Stimulated activated CD4-positive, alpha-beta T cell treated with anti-CD3 and anti-CD28 coated beads, Interleukin-15, amount 100 ng/mL, for 24 hours (primary cell): ENCODE data around the gene LMO7.
"Not testable (repeated sequence)": the region's sequence is repeated elsewhere in the genome, so short reads cannot be mapped to it uniquely, and the experiment has no call there.

ENCODE experiments used
- DNase-seq: peaks from one replicate; pipeline ENCODE4 v3.0.0-alpha.2; 2020

Gene LMO7

GRCh38 chr13:75648446-75648845 lies 12.3 kb downstream of the LMO7 start:
- DNase-seq, result no peak

GRCh38 chr13:75651013-75651412 lies 14.9 kb downstream of the LMO7 start:
- no peak for DNase-seq

- DNase-seq, result no peak
These were observed 16.6 kb downstream of the LMO7 start for GRCh38 chr13:75652726-75653125.

GRCh38 chr13:75656425-75656989 lies 20.4 kb downstream of the LMO7 start:
- DNase-seq, result no peak

DNA sequence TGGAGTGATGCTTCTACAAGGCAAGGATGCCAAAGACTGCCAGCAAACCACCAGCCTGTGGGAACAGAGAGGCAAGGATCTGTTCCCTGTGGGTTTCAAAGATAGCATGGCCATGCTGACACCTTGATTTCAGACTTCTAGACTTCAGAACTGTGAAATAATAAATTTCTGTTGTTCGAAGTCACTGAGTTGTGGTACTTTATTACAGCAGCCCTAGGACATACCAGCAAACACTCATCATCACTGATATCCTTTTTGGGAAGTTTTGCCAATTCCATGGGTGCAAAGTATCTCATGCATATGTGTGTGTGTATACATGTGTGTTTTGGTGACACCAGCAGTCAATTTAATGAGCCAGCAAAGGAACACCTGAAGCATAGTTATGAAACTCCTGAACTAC lies 21.0 kb downstream of the LMO7 start:
- DNase-seq, result no peak

DNA sequence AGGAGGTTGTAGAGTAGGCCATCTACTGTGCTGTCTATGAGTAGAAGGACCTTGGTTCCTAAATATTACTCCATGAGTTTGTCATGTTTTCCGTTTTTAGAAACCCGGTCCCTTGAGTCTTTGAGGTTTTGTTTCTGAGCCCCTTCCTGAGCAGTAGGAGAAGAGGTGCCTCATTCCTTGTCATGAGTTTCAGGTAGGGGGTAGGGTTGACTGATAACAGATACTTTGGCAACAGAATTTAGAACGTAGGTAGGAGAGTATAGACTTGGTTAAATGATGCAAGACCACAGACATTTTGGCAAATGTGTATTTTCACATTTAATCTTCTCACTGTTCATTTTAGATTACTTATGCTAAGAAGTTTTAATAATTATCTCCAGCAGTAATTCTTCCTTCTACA lies 24.6 kb downstream of the LMO7 start:
- DNase-seq, result no peak

DNA sequence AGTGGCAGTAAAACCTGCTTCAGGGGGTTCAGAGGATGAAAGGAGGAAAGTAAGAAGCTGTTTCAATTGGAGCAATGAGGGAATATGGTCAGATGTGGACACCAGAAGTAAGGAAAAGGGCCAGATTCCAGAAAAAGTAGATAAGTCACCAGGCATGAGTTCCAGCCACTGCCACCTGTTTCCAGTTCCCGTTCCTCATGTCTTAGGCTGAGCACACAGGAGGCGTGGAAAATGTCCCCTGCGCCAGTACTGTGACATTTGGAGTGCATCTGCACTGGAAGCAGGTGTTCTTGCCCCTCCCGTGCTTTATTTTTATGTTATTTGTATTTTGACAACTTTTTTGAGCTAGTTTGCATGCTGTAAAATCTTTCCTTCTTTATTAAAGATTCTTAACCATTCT lies 25.3 kb downstream of the LMO7 start:
- no peak for DNase-seq

- DNase-seq, result no peak
These were observed 30.7 kb downstream of the LMO7 start for GRCh38 chr13:75666646-75667351.

- no peak for DNase-seq
These were observed 33.6 kb downstream of the LMO7 start for GRCh38 chr13:75669706-75670105.

- no peak for DNase-seq
These were observed 34.4 kb downstream of the LMO7 start for GRCh38 chr13:75670496-75670895.

GRCh38 chr13:75675421-75675820 lies 39.3 kb downstream of the LMO7 start:
- no peak for DNase-seq

DNA sequence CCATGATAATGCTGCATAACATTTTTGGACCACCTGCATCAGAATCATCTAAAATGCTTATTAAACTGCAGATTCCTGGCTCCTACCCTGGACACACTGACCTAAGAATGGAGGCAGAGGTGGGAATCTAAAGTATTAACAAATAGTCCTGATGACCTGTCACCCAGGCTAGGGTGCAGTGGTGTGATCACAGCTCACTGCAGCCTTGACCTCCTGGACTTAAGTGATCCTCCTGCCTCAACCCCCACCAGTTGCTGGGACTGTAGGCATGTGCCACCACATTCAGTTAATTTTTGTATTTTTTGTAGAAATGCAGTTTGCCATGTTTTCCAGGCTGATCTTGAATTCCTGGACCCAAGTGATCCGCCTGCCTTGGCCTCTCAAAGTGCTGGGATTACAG lies 43.3 kb downstream of the LMO7 start:
- DNase-seq, result no peak

- DNase-seq, result not testable (repeated sequence)
These were observed 44.1 kb downstream of the LMO7 start for GRCh38 chr13:75680251-75680650.

DNA sequence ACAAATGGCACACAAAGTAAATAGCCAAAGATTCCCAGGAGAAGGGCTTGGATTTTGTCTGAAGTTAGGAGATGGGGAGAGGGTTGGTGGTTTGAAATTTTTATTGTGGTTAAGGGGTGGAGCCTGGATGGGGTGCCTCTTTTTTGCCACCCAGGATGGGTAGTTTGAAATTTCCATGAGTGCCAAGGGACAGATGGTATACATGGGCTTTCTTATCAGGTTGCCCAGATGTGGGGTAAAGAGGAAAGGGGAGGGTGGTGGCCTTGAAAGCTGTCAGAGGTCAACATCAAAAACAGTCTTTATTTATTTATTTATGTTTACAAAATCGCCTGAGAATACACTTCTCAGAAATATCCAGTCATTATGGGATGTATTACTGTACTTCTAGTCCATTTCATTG lies 46.2 kb downstream of the LMO7 start:
- DNase-seq, result no peak

DNA sequence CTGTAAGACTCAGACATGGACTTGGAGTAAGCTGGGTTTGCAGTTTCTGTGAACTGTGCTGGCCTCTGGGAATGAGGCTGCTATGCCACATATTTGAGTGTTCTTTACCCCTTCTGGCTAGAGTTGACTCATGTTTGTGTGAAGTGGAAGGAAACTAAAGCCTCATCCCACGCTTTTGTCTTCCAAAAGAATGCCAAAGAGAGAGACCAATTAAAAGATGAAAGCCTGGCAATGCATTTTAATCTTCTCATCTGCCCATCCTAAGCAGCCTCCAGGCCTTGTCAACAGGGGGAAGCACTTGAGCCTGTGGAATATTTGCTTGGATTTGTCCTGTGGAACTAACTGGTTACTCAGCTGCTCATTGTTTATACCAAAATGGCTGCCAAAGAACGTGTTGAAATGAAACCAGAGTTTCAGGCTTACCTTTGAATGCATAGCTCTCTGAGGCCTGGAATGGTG lies 49.1 kb downstream of the LMO7 start:
- DNase-seq, result peak; percentile 12

DNA sequence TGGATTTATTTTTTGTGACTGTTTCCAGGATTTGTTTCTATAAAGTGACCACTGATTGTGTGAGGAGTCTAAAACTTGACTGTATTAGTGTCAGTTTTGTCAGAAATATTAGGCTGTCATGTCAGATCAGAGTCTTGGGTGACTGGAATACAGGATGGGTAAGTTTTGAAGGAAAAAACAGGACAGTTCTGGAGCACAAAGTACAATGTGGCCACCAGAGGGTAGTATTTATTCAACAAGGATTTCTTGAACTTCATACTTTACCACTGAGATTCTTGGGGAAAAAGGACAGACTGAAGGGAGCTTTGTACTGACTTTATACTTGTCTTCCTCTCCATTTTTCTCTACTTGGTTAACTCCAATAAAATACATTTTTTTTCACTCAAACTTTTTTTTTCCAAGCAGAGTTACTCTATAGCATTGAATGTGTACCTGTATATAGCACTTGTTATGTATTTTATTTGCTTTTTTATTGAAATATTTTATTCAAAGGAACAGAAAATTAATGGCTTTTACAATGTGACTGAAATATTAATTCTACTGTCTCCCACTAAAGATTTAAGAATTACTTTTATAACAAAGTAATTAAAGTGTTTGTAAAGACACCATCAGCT lies 51.1 kb downstream of the LMO7 start:
- DNase-seq, result no peak

DNA sequence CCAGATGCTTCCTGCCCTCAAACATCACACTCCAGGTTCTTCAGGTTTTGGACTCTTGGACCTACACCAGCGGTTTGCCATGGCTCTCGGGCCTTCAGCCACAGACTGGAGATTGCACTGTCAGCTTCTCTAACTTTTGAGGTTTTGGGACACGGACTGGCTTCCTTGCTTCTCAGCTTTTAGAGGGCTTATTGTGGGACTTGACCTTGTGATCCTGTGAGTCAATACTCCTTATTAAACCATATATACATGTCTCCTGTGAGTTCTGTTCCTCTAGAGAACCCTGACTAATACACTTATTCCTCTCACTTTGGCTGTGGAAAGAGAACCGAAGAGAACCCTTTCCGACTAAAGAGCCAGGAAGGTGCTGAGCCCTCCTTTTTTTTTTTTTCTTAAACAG lies 53.6 kb downstream of the LMO7 start:
- DNase-seq, result no peak

- no peak for DNase-seq
These were observed 54.5 kb downstream of the LMO7 start for GRCh38 chr13:75690607-75691006.

DNA sequence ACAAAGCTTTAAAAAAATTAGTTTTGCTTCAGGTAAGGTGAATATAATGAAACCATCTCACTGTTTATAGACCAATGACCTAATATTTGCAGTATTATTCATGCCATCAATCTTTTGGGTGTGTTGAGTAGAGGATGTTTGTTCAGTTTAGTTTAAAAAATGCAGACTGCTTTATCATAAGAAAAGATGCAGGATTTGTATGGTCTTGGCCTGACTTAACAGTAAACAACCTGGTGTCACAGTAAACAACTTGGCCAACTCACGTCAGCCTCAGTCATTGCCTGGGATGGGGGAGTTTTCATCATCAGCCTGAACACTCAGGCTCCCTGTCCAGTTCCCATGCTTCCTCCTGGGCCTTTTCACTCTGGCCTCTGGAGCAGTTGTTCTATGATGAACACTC lies 55.1 kb downstream of the LMO7 start:
- DNase-seq, result no peak

GRCh38 chr13:75693227-75693626 lies 57.1 kb downstream of the LMO7 start:
- DNase-seq, result no peak

DNA sequence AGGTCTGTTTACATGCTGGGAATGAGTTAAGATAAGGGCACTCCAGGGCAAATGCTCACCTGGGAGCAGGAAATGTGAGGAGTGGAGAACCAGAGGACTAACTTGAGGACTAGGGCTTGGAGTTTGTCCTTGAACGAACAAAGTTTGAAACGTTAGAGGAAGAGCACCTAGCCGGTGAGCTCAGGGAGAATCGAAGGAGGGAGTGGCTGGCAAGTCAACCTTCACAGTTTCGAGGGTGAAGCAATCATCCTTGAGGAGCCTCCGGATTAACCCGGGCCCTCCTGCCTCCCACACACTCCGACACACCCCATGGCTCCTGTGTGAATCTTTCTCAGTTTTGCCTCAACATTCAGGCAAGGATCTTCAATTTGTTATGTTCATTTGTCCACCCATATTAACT lies 58.6 kb downstream of the LMO7 start:
- DNase-seq, result no peak

DNA sequence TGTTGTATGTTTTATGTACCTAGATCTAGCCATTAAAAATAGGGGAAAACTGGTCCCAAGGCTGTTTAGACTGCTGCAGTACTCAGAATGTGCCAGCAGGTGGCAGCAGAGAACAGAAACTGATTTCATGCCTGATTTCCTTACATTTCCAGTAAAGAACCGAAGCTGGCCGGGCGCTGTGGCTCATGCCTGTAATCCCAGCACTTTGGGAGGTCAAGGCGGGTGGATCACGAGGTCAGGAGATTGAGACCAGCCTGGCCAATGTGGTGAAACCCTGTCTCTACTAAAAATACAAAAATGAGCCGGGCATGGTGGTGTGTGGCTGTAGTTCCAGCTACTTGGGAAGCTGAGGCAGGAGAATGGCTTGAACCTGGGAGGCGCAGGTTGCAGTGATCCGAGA lies 59.8 kb downstream of the LMO7 start:
- peak; percentile 80 for DNase-seq

- DNase-seq, result no peak
These were observed 62.9 kb downstream of the LMO7 start for GRCh38 chr13:75699062-75699461.

GRCh38 chr13:75699717-75700116 lies 63.6 kb downstream of the LMO7 start:
- not testable (repeated sequence) for DNase-seq

DNA sequence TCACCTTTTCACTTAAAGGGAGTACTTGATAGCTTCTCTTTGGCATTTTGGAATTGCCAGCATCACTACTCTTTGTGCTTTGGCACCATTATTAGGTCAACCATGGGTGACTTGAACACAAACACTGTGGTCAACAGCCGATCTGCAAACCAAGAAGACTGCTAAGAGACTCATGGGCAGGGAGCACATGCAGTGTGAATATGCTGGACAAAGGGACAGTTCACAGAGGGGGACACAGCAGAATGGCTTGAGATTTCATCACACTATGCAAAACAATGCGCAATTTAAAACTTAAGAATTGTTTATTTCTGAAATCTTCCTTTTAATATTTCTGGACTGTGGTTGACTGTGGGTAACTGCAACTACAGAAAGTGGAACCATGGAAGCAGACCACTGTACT lies 64.4 kb downstream of the LMO7 start:
- DNase-seq, result no peak
